IPS-18c (cell line): ENCODE results near the gene GTF3C5.
A peak's percentile ranks its signal among the peaks of the same experiment; 100 is the strongest.
"Not testable (repeated sequence)": the region's sequence is repeated elsewhere in the genome, so short reads cannot be mapped to it uniquely, and the experiment has no call there.

Experiments
- H3K4me3 ChIP-seq: 2 replicates; pipeline ENCODE4 v1.7.0; 2013; ENCODE audit warnings: low read depth, mild to moderate bottlenecking, low read length, moderate library complexity; ENCODE audit not compliant: insufficient read depth
- H3K9me3 ChIP-seq: one replicate; pipeline ENCODE4 v1.6.1; 2013; ENCODE audit warnings: mild to moderate bottlenecking, low read length, moderate library complexity; ENCODE audit not compliant: control insufficient read depth, insufficient read depth

Gene GTF3C5, protein sequence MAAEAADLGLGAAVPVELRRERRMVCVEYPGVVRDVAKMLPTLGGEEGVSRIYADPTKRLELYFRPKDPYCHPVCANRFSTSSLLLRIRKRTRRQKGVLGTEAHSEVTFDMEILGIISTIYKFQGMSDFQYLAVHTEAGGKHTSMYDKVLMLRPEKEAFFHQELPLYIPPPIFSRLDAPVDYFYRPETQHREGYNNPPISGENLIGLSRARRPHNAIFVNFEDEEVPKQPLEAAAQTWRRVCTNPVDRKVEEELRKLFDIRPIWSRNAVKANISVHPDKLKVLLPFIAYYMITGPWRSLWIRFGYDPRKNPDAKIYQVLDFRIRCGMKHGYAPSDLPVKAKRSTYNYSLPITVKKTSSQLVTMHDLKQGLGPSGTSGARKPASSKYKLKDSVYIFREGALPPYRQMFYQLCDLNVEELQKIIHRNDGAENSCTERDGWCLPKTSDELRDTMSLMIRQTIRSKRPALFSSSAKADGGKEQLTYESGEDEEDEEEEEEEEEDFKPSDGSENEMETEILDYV

DNA sequence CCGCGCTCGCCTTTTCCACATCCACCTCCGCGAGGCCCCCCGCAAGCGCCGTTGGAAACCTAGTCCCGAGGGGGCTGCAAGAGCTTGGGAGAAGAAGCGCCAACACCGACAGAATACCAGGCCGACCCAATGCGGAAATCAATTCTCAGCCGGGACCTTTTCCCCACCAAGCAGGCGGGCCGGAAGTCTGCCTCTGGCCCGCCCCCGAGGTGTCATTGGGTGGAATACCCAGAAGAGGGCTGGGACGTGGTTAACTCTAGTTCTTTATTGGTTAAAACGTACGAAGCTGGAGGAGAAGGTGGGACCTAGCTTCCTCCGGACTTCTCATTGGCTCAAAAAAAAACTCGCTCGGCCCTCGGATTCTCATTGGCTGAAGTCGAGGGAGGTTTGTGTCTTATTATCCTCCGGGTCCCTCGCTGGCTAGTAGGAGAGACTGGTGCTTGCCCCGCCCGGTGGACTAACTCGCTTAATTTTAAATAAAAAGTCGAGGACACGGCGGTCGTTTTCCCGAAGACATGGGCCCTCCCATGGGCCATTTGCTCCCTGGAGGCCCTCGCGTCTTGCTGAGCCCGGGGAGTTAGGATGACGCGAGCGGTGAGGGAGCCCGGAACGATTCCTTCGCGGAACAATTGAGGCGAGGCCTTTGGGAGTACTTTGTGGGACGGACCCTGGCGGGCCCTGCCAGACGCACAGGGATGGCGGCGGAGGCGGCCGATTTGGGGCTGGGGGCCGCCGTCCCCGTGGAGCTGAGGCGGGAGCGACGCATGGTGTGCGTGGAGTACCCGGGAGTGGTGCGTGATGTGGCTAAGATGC is at the start of gene GTF3C5:
Gene GTF3C5, plus strand, starts transcription at position 681 of the 813 bp plus-strand sequence. Its CDS starts 15 bp downstream, at position 696.
- H3K4me3 ChIP-seq = peak within 1 kb of the TSS; percentile 96
- H3K9me3 ChIP-seq = no peaks in the 10 kb centered on the region

DNA sequence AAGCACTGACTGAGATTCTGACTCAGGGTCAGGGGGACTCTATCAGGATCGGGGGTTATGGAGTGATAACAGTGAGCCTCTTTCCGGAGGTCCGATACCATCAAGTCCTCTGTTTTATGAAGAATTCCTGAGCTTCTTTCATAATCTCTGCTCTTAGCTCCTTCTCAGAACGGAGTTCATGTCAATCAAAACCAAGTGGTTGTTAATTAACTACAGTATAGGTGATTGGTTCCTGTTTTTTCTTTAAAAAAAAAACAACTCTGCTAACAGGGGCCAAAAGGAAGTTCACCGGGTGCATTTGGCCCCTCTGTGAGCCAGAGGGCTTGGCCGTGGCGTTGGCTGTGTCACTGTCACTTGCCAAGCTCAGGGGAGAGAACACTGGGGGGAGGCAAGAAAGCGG is 48.3 kb upstream of the GTF3C5 start:
- no peak overlapping the region for H3K4me3 ChIP-seq
- H3K9me3 ChIP-seq = no peaks in the 10 kb centered on the region

DNA sequence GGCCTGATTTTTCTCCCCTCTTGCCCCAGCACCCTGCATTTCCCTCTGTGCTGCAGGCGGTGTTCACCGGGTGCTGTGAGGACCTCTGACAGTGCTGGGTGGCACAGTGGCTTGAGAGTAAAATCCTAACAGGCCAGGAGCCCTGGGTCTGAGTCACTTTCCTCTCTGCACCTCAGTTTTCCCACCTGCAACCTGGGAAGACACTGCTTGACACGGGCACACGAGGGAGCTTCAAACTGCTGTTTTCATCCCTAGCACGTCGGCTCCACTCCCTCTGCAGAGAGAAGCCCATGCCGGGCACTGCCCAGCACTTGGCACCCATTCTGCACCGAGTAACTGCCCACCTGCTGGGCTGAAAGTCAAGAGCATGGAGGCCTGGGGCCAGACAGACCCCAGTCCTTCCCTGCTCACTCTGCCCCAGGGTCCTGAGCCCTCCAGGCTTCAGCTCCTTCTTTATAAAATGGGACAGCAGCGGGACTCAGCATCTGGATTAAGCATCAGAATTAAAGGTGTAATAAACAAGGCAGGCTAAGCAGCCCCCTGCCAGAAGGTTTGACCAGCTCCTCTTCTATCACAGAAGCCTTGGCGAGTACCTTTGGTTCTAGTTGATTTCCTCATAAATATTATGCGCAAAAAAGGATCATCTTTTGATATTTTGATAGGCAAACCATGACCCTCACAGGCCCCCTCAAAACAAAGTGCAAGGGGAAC is 47.2 kb upstream of the GTF3C5 start:
- H3K4me3 ChIP-seq = no peak overlapping the region
- H3K9me3 ChIP-seq = no peaks in the 10 kb centered on the region

DNA sequence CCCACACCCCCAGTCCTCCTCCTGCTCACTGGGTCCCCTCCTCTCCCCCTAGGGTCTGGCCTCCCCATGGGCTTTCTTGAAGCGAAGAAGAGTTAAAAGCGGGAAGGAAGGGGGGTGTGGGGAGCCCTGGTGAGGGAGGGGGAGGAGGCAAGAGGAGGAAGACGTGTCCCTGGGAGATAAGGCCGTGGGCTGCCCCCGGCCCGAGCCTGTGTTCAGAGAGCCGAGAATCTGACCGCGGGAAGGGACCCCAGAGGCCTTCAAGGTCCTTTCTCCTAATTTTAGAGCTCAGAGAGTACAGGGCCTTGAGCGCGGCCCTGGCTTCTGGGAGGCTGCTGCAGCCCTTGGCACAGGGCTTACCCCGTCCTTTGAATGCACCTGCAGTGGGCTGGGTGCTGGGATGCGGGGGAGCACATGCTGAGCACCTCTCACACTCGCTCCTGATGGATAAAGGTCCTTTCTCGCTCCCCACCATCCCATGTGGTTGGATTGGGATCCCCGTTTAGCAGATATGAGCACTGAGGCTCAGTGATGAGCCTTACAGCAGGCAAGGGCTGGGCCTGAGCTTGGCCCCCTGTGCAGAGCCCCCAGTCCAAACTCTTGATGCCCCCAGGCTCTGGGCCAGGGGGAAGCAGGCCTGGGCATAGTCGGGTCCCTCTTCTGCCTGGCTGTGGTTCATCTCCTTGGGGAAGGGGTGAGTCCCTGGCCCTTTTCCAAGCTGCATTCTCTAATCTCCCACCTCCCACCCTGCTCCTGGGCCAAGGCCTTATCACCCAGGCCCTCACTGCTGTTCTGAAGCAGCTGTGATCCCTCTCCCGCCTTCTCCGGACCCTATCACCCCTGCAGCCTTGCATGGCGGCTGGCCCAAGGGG is 46.4 kb upstream of the GTF3C5 start:
- no peaks in the 10 kb centered on the region for H3K9me3 ChIP-seq

DNA sequence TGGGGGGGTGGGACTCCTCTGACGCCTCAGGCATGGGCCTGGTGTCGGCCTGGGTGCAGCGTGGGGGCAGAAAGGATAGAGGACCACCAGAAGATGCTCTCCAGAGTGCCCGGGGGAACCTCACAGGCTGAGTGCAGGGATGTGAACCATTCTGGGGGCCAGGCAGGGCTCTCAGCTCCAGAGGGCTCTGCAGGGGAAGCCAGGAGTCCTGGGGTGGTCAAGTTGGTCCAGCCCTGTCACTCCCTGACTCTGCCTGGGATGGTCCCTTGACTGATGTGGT is 45.8 kb upstream of the GTF3C5 start:
- Histone ChIP-seq H3K9me3 (no peaks in the 10 kb centered on the region), H3K4me3 (no peak overlapping the region)

More for the DNA sequence above, 46.4 kb upstream of the GTF3C5 start:
- no peak overlapping the region for H3K4me3 ChIP-seq

DNA sequence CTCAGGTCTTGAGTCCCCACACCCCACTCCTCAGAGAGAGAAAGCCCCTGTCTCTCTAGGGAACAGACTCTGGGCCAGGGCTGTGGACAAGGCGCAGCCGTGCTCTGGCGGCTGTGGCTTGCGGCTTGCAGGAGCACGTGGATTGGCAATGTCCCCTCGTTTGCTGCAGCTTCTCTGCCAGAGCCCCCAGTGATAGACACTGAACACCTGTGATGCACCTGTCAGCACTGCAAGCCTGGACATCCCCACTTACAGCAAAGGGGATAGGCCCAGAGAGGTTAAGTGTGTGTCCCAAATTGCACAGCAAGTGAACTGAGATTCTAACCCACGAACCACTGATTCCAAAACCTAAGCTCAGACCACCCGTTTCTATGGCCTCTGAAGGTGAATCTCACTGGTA is 45.3 kb upstream of the GTF3C5 start:
- Histone ChIP-seq H3K9me3 (no peaks in the 10 kb centered on the region), H3K4me3 (no peak overlapping the region)

DNA sequence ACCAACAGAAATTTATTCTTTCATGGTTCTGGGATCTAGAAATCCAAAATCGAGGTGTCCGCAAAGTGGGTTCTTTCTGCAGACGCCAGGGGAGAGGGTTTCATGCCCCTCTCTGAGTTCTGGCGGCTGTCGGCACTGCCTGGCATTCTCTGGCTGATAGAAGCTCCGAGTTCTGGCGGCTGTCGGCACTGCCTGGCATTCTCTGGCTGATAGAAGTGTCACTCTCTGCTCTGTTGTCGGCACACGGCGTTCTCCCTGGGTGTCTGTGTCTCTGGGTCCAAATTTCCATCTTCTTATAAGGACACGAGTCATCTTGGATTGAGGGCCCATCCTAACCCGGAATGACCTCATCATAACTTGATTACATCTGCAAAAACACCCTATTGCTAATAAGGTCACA is 44.7 kb upstream of the GTF3C5 start:
- Histone ChIP-seq H3K4me3 (no peak overlapping the region), H3K9me3 (no peaks in the 10 kb centered on the region)

DNA sequence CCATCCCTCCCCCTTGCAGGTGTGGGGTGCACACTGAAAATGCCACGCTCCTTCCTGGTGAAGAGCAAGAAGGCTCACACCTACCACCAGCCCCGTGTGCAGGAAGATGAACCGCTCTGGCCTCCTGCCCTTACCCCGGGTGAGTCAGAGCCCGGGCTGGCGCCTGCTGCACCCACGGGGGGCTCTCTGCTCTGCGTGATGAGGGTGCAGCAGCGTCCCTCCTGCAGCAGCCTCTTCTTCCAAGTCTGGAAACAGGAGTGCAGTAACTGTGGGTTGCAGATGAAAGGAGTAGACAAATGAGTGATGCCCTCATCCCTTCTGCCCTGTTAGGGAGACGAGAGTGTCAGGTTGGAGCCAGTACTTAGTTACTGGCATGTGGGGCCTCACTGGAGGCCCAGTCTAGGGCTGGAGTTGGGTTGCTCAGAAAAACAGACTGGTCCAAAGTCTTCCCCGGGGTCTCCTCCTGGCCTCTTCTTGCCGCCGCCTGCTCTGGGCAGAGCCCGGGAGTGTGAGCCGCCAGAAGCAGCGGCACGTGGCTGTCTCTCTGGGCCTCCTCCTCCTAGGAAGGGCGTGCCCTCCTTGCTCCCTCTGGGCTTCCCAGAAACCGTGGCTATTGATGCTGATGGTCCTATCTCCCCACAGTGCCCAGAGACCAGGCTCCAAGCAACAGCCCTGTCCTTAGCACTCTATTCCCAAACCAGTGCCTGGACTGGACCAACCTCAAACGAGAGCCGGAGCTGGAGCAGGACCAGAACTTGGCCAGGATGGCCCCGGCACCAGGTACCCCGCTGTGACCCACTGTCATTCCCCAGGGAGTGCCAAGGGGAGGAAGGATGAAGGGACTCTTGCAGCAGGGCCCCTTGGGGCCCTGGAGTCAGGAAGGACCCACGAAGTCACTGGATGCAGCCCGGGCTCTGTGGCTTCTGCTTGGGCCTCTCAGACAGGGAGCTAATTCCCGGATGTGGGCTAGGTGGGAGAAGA is 43.9 kb upstream of the GTF3C5 start:
- no peaks in the 10 kb centered on the region for H3K9me3 ChIP-seq
- no peak overlapping the region for H3K4me3 ChIP-seq

DNA sequence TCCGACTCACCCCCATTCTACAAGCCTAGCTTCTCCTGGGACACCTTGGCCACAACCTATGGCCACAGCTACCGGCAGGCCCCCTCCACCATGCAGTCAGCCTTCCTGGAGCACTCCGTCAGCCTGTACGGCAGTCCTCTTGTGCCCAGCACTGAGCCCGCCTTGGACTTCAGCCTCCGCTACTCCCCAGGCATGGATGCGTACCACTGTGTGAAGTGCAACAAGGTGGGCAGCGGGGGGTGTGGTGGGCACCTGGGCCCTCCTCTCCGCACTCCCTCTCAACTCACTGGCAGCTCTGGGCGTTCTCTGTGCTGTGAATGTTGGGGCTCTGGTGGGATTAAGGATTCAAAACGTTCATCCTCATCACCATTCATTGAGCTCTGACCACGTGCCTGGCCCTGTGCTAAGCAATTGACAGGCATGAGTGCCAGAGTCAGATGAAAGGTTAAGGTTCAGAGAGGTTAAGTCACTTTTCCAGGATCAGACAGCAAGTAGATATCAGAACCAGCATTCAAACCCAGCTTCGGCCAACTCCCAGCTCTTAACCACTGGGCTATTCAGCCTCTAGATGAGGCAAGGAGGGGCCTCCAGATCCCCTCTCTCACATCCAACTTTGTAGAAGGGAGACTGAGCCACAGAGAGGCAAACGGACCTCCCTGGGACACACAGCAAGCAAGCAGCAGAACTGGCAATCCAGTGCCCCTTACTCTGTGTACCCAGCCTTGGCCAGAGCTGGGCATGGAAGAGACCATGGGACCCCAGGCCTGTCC is 42.4 kb upstream of the GTF3C5 start:
- H3K9me3 ChIP-seq = no peaks in the 10 kb centered on the region
- H3K4me3 ChIP-seq = no peak overlapping the region

DNA sequence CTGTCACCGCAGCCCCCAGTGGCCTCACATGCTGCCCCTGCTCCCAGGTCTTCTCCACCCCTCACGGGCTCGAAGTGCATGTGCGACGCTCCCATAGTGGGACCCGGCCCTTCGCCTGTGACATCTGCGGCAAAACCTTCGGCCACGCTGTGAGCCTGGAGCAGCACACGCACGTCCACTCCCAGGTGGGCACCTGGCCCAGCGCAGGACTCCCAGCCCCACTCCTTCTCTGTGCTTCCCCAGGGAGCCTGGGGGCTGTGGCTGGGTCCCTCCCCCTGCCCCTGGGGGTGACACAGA is 41.8 kb upstream of the GTF3C5 start:
- Histone ChIP-seq H3K4me3 (no peak overlapping the region), H3K9me3 (no peaks in the 10 kb centered on the region)

DNA sequence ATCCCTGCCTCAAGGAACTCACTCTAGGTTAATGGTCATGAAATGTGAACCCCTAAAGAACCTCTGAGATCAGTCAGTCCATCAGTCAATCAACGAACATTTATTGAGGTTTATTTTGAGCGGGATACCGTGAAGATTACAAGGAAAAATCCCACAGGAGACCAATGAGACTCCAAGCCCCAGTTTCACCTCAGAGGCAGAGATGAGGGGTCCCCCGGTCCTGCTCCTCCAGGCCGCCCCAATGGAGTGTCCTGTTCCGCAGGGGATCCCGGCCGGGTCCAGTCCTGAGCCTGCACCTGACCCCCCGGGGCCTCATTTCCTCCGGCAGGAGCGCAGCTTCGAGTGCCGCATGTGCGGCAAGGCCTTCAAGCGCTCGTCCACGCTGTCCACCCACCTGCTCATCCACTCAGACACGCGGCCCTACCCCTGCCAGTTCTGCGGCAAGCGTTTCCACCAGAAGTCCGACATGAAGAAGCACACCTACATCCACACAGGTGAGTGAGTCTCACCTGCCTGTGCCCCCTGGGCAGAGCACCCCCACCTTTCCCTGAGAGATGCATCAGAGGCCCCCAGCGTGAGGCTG is 41.3 kb upstream of the GTF3C5 start:
- no peak overlapping the region for H3K4me3 ChIP-seq
- H3K9me3 ChIP-seq = no peaks in the 10 kb centered on the region

DNA sequence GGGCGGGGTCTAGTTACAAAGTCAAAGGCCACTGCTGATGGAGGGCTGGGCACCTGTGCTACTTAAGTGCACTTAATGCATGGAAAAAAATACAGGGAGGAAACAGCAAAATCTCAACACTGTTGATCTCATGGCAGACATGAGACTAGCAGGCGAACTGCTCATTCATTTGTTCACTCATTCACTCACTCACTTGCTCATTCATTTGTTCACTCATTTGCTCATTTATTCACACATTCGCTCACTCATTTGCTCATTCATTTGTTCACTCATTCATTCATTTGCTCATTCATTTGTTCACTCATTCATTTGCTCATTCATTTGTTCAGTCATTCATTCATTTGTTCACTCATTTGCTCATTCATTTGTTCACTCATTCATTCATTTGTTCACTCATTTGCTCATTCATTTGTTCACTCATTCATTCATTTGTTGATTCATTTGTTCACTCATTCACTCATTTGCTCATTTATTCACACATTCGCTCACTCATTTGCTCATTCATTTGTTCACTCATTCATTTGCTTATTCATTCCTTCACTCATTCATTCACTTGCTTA is 40.7 kb upstream of the GTF3C5 start:
- not testable (repeated sequence) for H3K9me3 ChIP-seq, H3K4me3 ChIP-seq

DNA sequence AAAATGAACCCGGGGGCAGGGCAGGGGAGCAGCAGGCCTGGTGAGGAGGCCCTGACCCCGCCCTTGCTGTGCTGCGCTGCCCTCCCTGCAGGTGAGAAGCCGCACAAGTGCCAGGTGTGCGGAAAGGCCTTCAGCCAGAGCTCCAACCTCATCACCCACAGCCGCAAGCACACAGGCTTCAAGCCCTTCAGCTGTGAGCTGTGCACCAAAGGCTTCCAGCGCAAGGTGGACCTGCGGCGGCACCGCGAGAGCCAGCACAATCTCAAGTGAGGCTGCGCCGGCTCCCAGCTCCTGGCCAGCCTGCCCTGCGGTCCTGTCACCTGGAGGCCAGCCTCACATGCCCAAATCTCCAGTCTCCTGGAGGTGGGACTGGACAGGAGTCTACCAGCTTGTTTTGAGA is 40.0 kb upstream of the GTF3C5 start:
- H3K4me3 ChIP-seq = no peak overlapping the region
- no peaks in the 10 kb centered on the region for H3K9me3 ChIP-seq

DNA sequence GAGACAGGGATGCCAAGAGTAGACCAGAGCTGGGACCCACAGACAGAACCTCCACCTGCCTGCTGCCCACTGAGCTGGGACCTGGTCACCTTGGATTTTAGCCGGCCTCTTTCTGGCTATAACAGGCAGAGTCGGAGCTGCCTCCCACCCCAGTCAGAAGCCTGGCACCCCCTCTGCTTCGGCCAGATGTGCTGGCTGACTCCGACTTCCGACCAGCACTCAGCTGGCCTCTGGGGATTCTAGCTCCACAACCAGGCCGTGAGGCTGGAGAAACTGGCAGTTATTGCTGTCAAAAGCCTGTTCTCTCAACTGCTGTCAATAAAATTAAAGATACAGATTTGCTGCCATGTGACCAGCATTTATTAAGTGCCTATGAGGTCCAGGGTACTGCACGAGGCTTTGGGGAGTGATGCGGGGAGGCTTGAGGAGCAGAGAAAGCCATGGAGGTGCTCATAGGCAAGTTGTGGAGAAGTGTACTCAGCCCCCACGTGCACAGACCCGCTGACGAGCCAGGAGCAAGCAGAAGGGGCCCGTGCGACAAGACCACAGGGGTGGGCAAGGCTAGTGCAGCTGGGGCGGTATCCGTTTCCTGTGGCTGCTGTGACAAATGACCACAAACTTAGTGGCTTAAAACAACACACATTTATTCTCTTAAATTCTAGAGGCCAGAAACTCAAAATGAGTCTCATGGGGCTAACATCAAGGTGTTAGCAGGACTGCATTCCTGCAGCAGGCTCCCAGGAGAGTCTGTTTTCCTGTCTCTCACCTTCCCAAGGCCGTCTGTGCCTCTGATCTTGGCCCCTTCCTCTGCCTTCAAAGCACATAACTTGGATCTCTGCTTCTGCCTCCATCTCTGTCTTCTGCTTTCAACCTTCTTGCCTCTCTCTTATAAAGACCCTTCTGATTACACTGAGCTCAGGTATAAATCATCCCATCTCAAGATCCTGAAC is 39.2 kb upstream of the GTF3C5 start:
- Histone ChIP-seq H3K4me3 (no peak overlapping the region), H3K9me3 (no peaks in the 10 kb centered on the region)
